HG03442 (cell line): ENCODE measurements around the gene LTBP1.

ENCODE experiments used
- ATAC-seq: cut with Tn5 transposase; IDR thresholded peaks from one replicate; pipeline ENCODE4 v1.9.1; 2021; ENCODE audit warnings: mild to moderate bottlenecking, moderate library complexity; ENCODE audit not compliant: unreplicated experiment

LTBP1 gene

DNA sequence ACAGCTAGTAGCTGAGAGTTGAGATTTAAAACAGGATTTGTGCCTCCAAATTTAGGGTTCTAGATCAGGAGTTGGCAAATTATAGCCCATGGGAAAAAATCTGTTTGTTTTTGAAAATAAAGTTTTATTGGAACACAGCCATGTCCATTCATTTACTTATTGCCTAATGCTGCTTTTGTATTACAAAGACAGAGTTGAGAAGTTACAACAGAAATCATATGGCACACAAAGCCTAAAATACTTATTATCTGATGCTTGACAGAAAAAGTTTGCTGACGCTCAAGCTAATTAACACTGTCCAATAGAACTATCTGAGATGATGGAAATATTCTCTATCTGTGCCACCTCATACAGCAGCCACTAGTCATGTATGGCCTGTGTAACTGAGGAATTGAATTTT is 300.6 kb downstream of the LTBP1 start:
- no peak for ATAC-seq

DNA sequence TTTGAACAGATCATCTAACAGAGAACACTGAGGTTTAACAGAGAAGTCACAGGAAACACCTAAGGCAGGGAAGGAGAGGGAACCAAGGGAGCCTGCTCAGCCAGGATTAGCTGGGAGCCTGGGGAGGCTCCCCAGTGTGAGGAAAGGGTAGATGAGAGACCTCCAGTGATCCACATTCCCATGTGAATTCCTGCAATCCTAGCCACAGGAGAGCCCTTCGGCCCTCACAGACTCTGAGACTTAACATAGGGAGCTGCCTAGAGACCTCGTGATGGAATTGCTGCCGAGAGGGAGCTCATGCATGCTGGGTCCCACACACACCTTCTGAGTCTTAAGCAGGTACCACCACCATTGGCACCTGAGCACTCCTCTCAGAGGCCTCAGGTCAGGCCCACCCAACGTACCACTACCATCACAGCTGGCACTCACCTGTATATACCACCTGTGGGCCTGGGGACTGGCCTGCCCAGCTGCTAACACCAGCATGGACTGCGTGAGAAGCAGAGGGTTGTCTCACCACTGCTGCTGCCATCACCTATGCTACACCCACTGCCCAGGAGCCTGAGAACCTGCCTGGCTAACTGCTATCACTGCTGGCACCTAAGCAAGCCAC is 303.8 kb downstream of the LTBP1 start:
- no peak for ATAC-seq

DNA sequence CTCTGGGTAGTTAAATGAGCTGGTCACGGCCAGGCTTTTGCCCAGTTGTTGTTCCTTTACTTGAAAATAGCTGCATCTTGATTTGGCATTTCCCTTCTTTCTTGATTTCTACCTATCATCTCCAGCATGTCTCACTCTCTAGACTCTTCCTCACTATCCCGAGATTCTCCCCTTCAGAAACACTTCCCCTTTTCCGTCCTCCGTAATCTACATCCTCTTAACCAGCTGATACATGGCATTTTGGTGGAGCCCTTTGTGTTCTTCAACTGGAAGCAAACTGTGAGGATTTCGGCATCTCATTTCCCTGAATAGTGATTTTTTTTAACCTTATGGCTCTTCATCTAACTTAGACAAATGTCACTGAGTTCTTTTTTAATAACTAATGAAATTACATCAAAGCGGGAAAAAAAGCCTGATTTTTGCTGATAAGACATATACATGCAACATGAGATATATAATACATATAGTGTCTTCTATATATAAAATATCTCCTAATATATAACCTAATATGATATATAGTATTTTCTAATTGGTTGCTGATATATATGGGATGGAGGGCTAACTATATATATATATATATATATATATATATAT is 309.5 kb downstream of the LTBP1 start:
- ATAC-seq, result no peak

GRCh38 chr2:33258387-33258786 is 311.6 kb downstream of the LTBP1 start:
- no peak for ATAC-seq

GRCh38 chr2:33262097-33262496 is 315.3 kb downstream of the LTBP1 start:
- no peak for ATAC-seq

- ATAC-seq, result no peak
These were observed 318.0 kb downstream of the LTBP1 start for GRCh38 chr2:33264766-33265165.

- ATAC-seq, result no peak
These were observed 319.0 kb downstream of the LTBP1 start for GRCh38 chr2:33265584-33266338.

DNA sequence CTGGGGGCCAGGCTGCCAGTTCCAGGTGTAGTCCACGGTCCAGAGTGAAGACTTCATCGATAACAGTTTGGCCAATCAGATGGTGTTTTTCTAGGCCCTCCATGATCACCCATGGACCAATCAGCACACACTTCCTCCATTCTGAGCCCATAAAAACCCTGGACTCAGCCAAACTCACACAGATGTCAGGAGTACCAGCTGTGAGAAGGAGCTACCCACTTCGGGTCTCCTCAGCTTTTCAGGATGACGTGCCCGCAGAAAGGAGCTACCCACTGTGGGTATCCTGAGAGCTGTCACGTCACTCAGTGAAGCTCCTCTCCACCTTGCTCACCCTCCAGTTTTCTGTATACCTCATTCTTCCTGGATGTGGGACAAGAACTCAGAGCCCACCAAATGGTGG is 319.7 kb downstream of the LTBP1 start:
- no peak for ATAC-seq

DNA sequence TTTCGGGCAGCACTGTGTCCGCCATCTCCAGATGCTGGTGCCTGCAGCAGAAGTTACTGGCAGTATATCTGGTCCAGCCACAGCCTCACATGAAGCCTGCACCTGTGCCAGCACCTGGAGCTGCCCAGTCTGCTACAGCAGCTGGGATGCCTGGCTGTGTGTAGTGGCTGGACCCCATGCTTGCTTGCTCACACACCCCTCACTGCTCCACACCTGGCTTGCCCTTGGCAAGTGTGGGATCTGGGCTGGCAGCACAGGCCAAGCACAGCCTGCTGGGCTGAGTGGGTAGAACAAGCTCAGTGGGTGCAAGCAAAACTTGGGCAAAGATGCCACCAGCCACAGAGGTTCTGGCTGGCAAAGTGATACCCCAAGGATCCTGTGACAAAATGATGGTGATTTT is 320.3 kb downstream of the LTBP1 start:
- ATAC-seq, result no peak

- no peak for ATAC-seq
These were observed 321.0 kb downstream of the LTBP1 start for GRCh38 chr2:33267756-33268155.

GRCh38 chr2:33268246-33268831 is 321.6 kb downstream of the LTBP1 start:
- ATAC-seq, result no peak

GRCh38 chr2:33272001-33272400 is 325.2 kb downstream of the LTBP1 start:
- peak; percentile 96 for ATAC-seq

GRCh38 chr2:33273479-33273878 is 326.7 kb downstream of the LTBP1 start:
- ATAC-seq, result no peak

- ATAC-seq, result no peak
These were observed 327.8 kb downstream of the LTBP1 start for GRCh38 chr2:33274524-33274923.

DNA sequence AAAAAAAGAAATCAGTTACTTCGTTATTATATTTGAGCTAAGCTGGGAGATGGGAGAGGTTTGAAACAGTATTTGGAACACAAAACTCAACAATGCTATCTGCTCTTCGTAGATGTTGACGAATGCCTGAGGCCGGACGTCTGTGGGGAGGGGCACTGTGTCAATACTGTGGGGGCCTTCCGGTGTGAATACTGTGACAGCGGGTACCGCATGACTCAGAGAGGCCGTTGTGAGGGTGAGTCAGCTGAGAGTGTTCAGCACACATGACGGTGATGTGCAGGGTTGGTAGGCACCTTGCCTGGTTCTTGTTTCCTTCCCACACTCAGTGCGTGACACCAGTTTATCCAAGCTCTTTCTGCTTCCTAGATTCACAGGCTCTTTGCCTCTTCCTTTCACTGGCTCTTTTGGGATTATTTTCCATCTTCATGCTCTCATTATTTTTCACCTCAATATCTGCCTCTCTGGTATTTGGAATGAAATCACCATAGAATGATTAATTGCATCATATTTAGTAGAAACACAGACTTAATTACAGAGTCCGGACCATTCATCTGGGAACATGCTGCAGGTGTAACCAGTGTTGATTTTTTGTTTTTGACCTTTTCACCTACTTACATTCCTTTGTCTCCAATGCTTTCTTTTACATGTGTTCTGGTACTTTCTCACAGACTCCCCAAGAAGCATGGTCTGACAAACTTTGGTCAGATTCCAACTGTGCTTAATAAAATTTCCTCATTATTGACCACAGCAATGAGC is 329.1 kb downstream of the LTBP1 start:
- no peak for ATAC-seq

GRCh38 chr2:33277002-33277426 is 330.3 kb downstream of the LTBP1 start:
- ATAC-seq, result no peak

DNA sequence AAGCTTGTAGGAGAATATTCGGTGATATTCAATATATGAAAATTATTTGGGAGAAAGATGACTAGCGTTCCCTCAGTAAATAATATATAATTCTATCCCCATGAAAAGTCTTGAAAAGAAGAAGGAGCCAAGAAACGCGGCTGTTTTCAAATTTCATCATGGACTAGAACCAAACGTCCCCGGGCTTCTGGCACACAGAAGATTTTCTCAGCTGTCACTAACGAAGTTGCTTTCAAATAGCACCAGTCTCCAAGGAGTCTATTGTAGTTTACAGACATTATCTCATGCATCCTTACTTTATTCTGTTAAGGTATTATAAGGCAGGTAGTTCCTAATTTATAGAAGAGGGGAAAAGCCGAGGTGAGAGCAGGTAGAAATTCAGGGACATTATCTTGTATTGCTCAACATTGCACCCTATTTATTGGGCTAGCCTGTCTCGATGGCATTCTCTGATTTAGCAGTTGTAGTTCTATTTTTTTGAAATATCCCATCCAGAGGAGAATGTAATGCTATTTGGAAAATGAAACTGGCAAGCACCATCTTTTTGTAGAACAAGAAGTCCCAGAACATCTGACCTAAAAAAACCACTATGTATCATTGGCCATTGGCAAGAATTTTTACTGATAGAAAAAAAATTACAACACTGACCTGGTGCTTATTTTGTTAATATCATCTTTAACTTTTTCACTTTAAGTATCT is 331.6 kb downstream of the LTBP1 start:
- no peak for ATAC-seq

DNA sequence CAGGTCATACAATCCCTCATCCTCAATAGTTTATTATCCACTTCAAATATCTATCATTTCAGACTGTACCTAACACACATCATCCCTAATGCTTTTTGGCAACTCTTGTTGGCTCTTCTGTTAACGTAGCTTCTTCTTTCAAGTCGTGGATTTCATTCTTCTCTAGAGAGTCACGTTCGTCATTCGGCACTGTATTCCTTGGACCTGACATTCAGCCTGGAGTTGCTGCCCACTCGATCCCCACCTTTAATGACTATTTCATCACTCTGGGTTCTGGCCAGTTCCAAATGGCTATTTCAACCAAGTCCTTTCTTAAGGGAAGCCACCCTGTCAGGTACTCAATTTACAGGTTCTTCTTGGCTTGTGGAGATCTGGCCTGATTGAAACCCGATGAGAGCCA is 337.5 kb downstream of the LTBP1 start:
- no peak for ATAC-seq

GRCh38 chr2:33287507-33288005 is 340.8 kb downstream of the LTBP1 start:
- ATAC-seq, result no peak

DNA sequence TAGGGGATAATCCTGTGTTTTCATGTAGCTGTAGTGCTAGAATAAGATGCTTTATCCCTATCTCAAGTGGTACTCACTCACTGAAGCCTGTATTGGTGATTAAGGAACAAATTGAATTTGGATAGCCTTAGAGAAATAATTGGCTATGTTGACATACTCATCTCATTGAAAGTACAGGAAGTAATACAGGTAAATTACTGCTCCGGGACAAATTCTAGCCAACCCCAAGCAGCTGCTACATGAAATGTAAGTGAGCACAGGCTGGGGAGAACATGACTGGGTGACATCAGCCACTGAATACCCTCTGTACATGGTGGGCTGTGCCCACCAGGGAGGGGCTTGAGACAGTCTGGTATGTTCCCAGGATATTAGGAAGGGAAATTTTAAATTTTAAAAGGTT is 341.3 kb downstream of the LTBP1 start:
- no peak for ATAC-seq
